DND-41 (cell line): ENCODE data around the gene MS4A8.

Source experiments
- EZH2 ChIP-seq: IDR thresholded peaks from 3 replicates; pipeline ENCODE4 v1.6.1; 2012; ENCODE audit warnings: borderline replicate concordance, low read depth, mild to moderate bottlenecking, moderate library complexity, low read length, inconsistent platforms; ENCODE audit not compliant: severe bottlenecking
- TF ChIP-seq, protein P1 (sequence below): IDR thresholded peaks from 2 replicates; pipeline ENCODE4 v1.5.1; 2012; ENCODE audit warnings: borderline replicate concordance, low read length, moderate library complexity, mild to moderate bottlenecking; ENCODE audit not compliant: poor library complexity, severe bottlenecking; ENCODE audit errors: extremely low read depth

- TF ChIP-seq, protein P1, sequence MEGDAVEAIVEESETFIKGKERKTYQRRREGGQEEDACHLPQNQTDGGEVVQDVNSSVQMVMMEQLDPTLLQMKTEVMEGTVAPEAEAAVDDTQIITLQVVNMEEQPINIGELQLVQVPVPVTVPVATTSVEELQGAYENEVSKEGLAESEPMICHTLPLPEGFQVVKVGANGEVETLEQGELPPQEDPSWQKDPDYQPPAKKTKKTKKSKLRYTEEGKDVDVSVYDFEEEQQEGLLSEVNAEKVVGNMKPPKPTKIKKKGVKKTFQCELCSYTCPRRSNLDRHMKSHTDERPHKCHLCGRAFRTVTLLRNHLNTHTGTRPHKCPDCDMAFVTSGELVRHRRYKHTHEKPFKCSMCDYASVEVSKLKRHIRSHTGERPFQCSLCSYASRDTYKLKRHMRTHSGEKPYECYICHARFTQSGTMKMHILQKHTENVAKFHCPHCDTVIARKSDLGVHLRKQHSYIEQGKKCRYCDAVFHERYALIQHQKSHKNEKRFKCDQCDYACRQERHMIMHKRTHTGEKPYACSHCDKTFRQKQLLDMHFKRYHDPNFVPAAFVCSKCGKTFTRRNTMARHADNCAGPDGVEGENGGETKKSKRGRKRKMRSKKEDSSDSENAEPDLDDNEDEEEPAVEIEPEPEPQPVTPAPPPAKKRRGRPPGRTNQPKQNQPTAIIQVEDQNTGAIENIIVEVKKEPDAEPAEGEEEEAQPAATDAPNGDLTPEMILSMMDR: no peak
- TF ChIP-seq EZH2: no peak
Observed at GRCh38 chr11:60679879-60680278, 19.5 kb upstream of the MS4A8 start.
